HepG2 (cell line): ENCODE data around the gene GPSM1. TPM values are rescaled to one million over a fixed set of nuclear protein-coding genes. Genes with fewer than 3 reads are reported as not detected.

Experiments
- DRAP1 ChIP-seq: IDR thresholded peaks from 2 replicates; pipeline ENCODE4 v1.6.1; 2016; ENCODE audit warnings: missing genetic modification reagents, missing compliant biosample characterization
- GLMP ChIP-seq: sonication (generic); formaldehyde crosslinking; IDR thresholded peaks from 2 replicates; pipeline ENCODE4 v1.9.0; 2021; ENCODE audit warnings: missing genetic modification reagents, mild to moderate bottlenecking, borderline replicate concordance
- KDM5B ChIP-seq: sonication (generic); formaldehyde crosslinking; IDR thresholded peaks from 2 replicates; pipeline ENCODE4 v1.4.0; 2020; ENCODE audit warnings: missing genetic modification reagents, mild to moderate bottlenecking, borderline replicate concordance
- MAFK ChIP-seq, 2 experiments: IDR thresholded peaks in 1 of 2; conservative IDR thresholded peaks in 1 of 2; 2 replicates each; pipeline ENCODE4 v1.6.1; 2011; ENCODE audit warnings: improper control_type of control experiment in 2 of 2, low read length in 2 of 2
- MTA1 ChIP-seq: sonication (generic); formaldehyde crosslinking; IDR thresholded peaks from 2 replicates; pipeline ENCODE4 v1.4.0; 2020; ENCODE audit warnings: missing genetic modification reagents, mild to moderate bottlenecking, borderline replicate concordance
- MYNN ChIP-seq: sonication (generic); formaldehyde crosslinking; IDR thresholded peaks from 2 replicates; pipeline ENCODE4 v1.4.0; 2020; ENCODE audit warnings: mild to moderate bottlenecking, low read depth, missing genetic modification reagents
- PBX2 ChIP-seq: IDR thresholded peaks from 2 replicates; pipeline ENCODE4 v1.6.1; 2016; ENCODE audit warnings: control low read depth
- PHF21A ChIP-seq: sonication (generic); formaldehyde crosslinking; IDR thresholded peaks from 2 replicates; pipeline ENCODE4 v1.5.0; 2020; ENCODE audit warnings: mild to moderate bottlenecking, missing genetic modification reagents
- RFXANK ChIP-seq: IDR thresholded peaks from 2 replicates; pipeline ENCODE4 v1.6.1; 2016
- SMAD9 ChIP-seq: sonication (generic); formaldehyde crosslinking; IDR thresholded peaks from 2 replicates; pipeline ENCODE4 v1.5.1; 2020; ENCODE audit warnings: mild to moderate bottlenecking, missing genetic modification reagents
- SMC3 ChIP-seq: IDR thresholded peaks from 2 replicates; pipeline ENCODE4 v1.6.1; 2011; ENCODE audit warnings: low read length, improper control_type of control experiment
- TFAP4 ChIP-seq: sonication (generic); IDR thresholded peaks from 2 replicates; pipeline ENCODE4 v1.6.1; 2016; ENCODE audit warnings: low read depth, borderline replicate concordance
- TP53 ChIP-seq: sonication (generic); formaldehyde crosslinking; conservative IDR thresholded peaks from 2 replicates; pipeline ENCODE4 v1.4.0; 2020; ENCODE audit warnings: missing genetic modification reagents
- TRIM24 ChIP-seq: sonication (generic); formaldehyde crosslinking; IDR thresholded peaks from 2 replicates; pipeline ENCODE4 v1.8.0; 2022; ENCODE audit warnings: mild to moderate bottlenecking, missing genetic modification reagents
- ZBTB3 ChIP-seq: sonication (generic); formaldehyde crosslinking; IDR thresholded peaks from 2 replicates; pipeline ENCODE4 v1.4.0; 2020; ENCODE audit warnings: low read depth, mild to moderate bottlenecking, moderate library complexity, missing genetic modification reagents, borderline replicate concordance
- ZMYM4 ChIP-seq: sonication (generic); formaldehyde crosslinking; IDR thresholded peaks from 2 replicates; pipeline ENCODE4 v1.8.1; 2023; ENCODE audit warnings: mild to moderate bottlenecking, missing genetic modification reagents
- ZNF17 ChIP-seq: sonication (generic); formaldehyde crosslinking; IDR thresholded peaks from 2 replicates; pipeline ENCODE4 v1.5.0; 2020; ENCODE audit warnings: mild to moderate bottlenecking, missing genetic modification reagents
- ZNF329 ChIP-seq: sonication (generic); formaldehyde crosslinking; IDR thresholded peaks from 2 replicates; pipeline ENCODE4 v1.9.0; 2021; ENCODE audit warnings: low read depth, mild to moderate bottlenecking, missing genetic modification reagents
- ZNF33A ChIP-seq: sonication (generic); formaldehyde crosslinking; IDR thresholded peaks from 2 replicates; pipeline ENCODE4 v1.5.1; 2020; ENCODE audit warnings: missing genetic modification reagents, mild to moderate bottlenecking, moderate library complexity, borderline replicate concordance
- ZNF44 ChIP-seq: sonication (generic); formaldehyde crosslinking; IDR thresholded peaks from 2 replicates; pipeline ENCODE4 v1.5.1; 2020; ENCODE audit warnings: mild to moderate bottlenecking, missing genetic modification reagents
- ZNF550 ChIP-seq: sonication (generic); formaldehyde crosslinking; IDR thresholded peaks from 2 replicates; pipeline ENCODE4 v1.4.0; 2020; ENCODE audit warnings: mild to moderate bottlenecking, missing genetic modification reagents, borderline replicate concordance
- ZNF605 ChIP-seq: sonication (generic); formaldehyde crosslinking; IDR thresholded peaks from 2 replicates; pipeline ENCODE4 v1.8.0; 2022; ENCODE audit warnings: mild to moderate bottlenecking, missing genetic modification reagents
- ZNF670 ChIP-seq: sonication (generic); formaldehyde crosslinking; IDR thresholded peaks from 2 replicates; pipeline ENCODE4 v1.8.0; 2022; ENCODE audit warnings: mild to moderate bottlenecking, missing genetic modification reagents, borderline replicate concordance
- ZNF790 ChIP-seq: sonication (generic); formaldehyde crosslinking; IDR thresholded peaks from 2 replicates; pipeline ENCODE4 v1.8.0; 2022; ENCODE audit warnings: missing genetic modification reagents, mild to moderate bottlenecking, borderline replicate concordance
- ZSCAN25 ChIP-seq: sonication (generic); formaldehyde crosslinking; IDR thresholded peaks from 2 replicates; pipeline ENCODE4 v1.8.0; 2022; ENCODE audit warnings: mild to moderate bottlenecking, missing genetic modification reagents
- ZSCAN5A ChIP-seq: sonication (generic); formaldehyde crosslinking; IDR thresholded peaks from 2 replicates; pipeline ENCODE4 v1.8.0; 2022; ENCODE audit warnings: mild to moderate bottlenecking, missing genetic modification reagents, borderline replicate concordance
- polyA plus RNA-seq, 8 experiments: library from polyadenylated mRNA; depleted of rRNA in 3 of 8; stranded (reverse) in 7 of 8; unstranded in 1 of 8; fragments of >200 nt; fragmentation: Illumina TruSeq in 4 of 8; extraction: Trizol in 4 of 8; gene quantifications; 2 replicates each; pipeline versions ENCODE4 v1.2.1 to v1.2.3, GENCODE V29; 2011 to 2016; ENCODE audit warnings: low read depth in 4 of 8, missing spikeins in 1 of 8, mixed read lengths in 1 of 8; ENCODE audit not compliant: insufficient read depth in 1 of 8
- total RNA-seq, 5 experiments: library from RNA; depleted of rRNA; stranded (reverse); fragments of >200 nt; fragmentation: Illumina TruSeq; extraction: Trizol; gene quantifications; 2 replicates each; pipeline ENCODE4 v1.2.3, GENCODE V29; 2016; ENCODE audit warnings: low read depth in 1 of 5

The GPSM1 gene
- total and polyA plus RNA-seq, 2 of the 13 experiments (the other 11 are each of a cell fraction or from before 2014, with no cell fraction given), result 1.0 to 2.4 TPM

- TF ChIP-seq GLMP (CRISPR knock-in tag) (no peak), RFXANK (CRISPR knock-in tag) (no peak), ZNF17 (CRISPR knock-in tag) (no peak), ZSCAN5A (CRISPR knock-in tag) (no peak), KDM5B (CRISPR knock-in tag) (0 out of 2 replicates have a peak, but pooled peaks have one; percentile 30), SMAD9 (no peak), ZNF790 (0 out of 2 replicates have a peak, but pooled peaks have one; percentile 24), PBX2 (CRISPR knock-in tag) (no peak), MYNN (CRISPR knock-in tag) (no peak), ZNF329 (no peak), ZNF33A (CRISPR knock-in tag) (no peak), SMC3 (no peak), MAFK (conservative IDR thresholded peaks at IDR 0.05 in 1 of 2, IDR thresholded peaks at IDR 0.05 in 1 of 2; ENCODE audit: low read length in 2 of 2) (no peak), ZNF550 (CRISPR knock-in tag) (no peak), ZBTB3 (CRISPR knock-in tag) (no peak), ZNF670 (CRISPR knock-in tag) (no peak), ZNF44 (no peak), TP53 (no peak), TRIM24 (CRISPR knock-in tag) (no peak), TFAP4 (no peak), ZMYM4 (CRISPR knock-in tag) (no peak), ZSCAN25 (CRISPR knock-in tag) (no peak), ZNF605 (CRISPR knock-in tag) (0 out of 2 replicates have a peak, but pooled peaks have one; percentile 63), MTA1 (peak; percentile 11; the same call in 1 of the 2 replicates), DRAP1 (CRISPR knock-in tag) (0 out of 2 replicates have a peak, but pooled peaks have one; percentile 50), PHF21A (no peak)
These were observed 46.2 kb downstream of the GPSM1 start, which contains the start of gene CARD9 (continued) for GRCh38 chr9:136373300-136374182.
